Measurements from ENCODE around the gene REEP6.

Gene REEP6

GRCh38 chr19:1453525-1454364, 37.2 kb upstream of the REEP6 start:
- TF ChIP-seq CTCF (IDR thresholded peaks at IDR 0.05; ENCODE audit: low read depth, low read length) = no peak
- no peak for DNase-seq (ENCODE audit: extremely low read depth, low read depth)

GRCh38 chr19:1455002-1455335, 36.0 kb upstream of the REEP6 start:
- no peak for TF ChIP-seq CTCF (IDR thresholded peaks at IDR 0.05; ENCODE audit: low read depth, low read length)
- no peak for DNase-seq (ENCODE audit: extremely low read depth, low read depth)

- no peak for DNase-seq (ENCODE audit: extremely low read depth, low read depth)
- TF ChIP-seq CTCF (IDR thresholded peaks at IDR 0.05; ENCODE audit: low read depth, low read length) = no peak
Observed at GRCh38 chr19:1455336-1456120, 35.5 kb upstream of the REEP6 start.

GRCh38 chr19:1456121-1456900, 34.7 kb upstream of the REEP6 start:
- TF ChIP-seq CTCF (IDR thresholded peaks at IDR 0.05; ENCODE audit: low read depth, low read length) = no peak
- no peak for DNase-seq (ENCODE audit: extremely low read depth, low read depth)

- TF ChIP-seq CTCF (IDR thresholded peaks at IDR 0.05; ENCODE audit: low read depth, low read length) = no peak
- no peak for DNase-seq (ENCODE audit: extremely low read depth, low read depth)
Observed at GRCh38 chr19:1457031-1457739, 33.8 kb upstream of the REEP6 start.

- no peak for TF ChIP-seq CTCF (IDR thresholded peaks at IDR 0.05; ENCODE audit: low read depth, low read length)
Observed at GRCh38 chr19:1457892-1458291, 33.1 kb upstream of the REEP6 start.

More at GRCh38 chr19:1457892-1458291, 33.1 kb upstream of the REEP6 start:
- DNase-seq (ENCODE audit: extremely low read depth, low read depth) = no peak

All from AG09319 (cell line).